Activated T-cell treated with anti-CD3 and anti-CD28 coated beads for 4 hours (primary cell): Measurements from ENCODE around the gene PORCN.
"Not testable (repeated sequence)": the region's sequence is repeated elsewhere in the genome, so short reads cannot be mapped to it uniquely, and the experiment has no call there.

Source experiments
- DNase-seq: peaks from one replicate; pipeline ENCODE4 v3.0.0-alpha.2; 2020

Gene PORCN

GRCh38 chrX:48514126-48514806, 5.5 kb downstream of the PORCN start:
- no peak for DNase-seq

- no peak for DNase-seq
Measured at GRCh38 chrX:48514868-48515460, 6.2 kb downstream of the PORCN start.

GRCh38 chrX:48515842-48516241, 7.0 kb downstream of the PORCN start:
- no peak for DNase-seq

GRCh38 chrX:48516285-48516684, 7.5 kb downstream of the PORCN start:
- DNase-seq = no peak

- DNase-seq = no peak
Measured at GRCh38 chrX:48516987-48517386, 8.2 kb downstream of the PORCN start.

GRCh38 chrX:48519481-48519880, 10.7 kb downstream of the PORCN start:
- not testable (repeated sequence) for DNase-seq

- no peak for DNase-seq
Measured at GRCh38 chrX:48520455-48520854, 11.7 kb downstream of the PORCN start.

- no peak for DNase-seq
Measured at GRCh38 chrX:48520976-48521352, 12.2 kb downstream of the PORCN start.

GRCh38 chrX:48521353-48522243, 12.8 kb downstream of the PORCN start, which contains the start of gene EBP:
Gene EBP, plus strand, starts transcription at chrX:48521808. Its CDS starts 1,964 bp downstream, at chrX:48523772.
- peak; percentile 86 for DNase-seq

- DNase-seq = no peak
Measured at GRCh38 chrX:48522291-48522690, 13.5 kb downstream of the PORCN start.

GRCh38 chrX:48523682-48524081, 14.9 kb downstream of the PORCN start:
- no peak for DNase-seq

- DNase-seq = not testable (repeated sequence)
Measured at GRCh38 chrX:48525853-48526252, 17.1 kb downstream of the PORCN start.

GRCh38 chrX:48530736-48531135, 21.9 kb downstream of the PORCN start:
- DNase-seq = no peak

- no peak for DNase-seq
Measured at GRCh38 chrX:48531358-48531959, 22.7 kb downstream of the PORCN start.

GRCh38 chrX:48532161-48532560, 23.4 kb downstream of the PORCN start:
- no peak for DNase-seq

- DNase-seq = no peak
Measured at GRCh38 chrX:48533165-48533564, 24.4 kb downstream of the PORCN start.

GRCh38 chrX:48538641-48539344, 30.0 kb downstream of the PORCN start:
- no peak for DNase-seq

- DNase-seq = peak; percentile 92
Measured at GRCh38 chrX:48539345-48540027, 30.7 kb downstream of the PORCN start, which contains the start of gene TBC1D25. Gene TBC1D25, plus strand, starts transcription at chrX:48539714. Its CDS starts 84 bp downstream, at chrX:48539798.

GRCh38 chrX:48540028-48540375, 31.2 kb downstream of the PORCN start:
- peak; percentile 47 for DNase-seq

GRCh38 chrX:48540480-48540879, 31.7 kb downstream of the PORCN start:
- no peak for DNase-seq

- DNase-seq = no peak
Measured at GRCh38 chrX:48541140-48541814, 32.5 kb downstream of the PORCN start.
